MM.1S (cell line): ENCODE measurements around the gene POLR2E.

Source experiments
- EZH2 ChIP-seq: fragments of 300-600 bp; sonication (generic); optimal IDR thresholded peaks from 2 replicates; pipeline ENCODE3; 2017; ENCODE audit warnings: low read depth, mild to moderate bottlenecking, antibody characterized with exemption, low read length, mixed read lengths
- EZH2phosphoT487 ChIP-seq: fragments of 300-600 bp; sonication (generic); IDR thresholded peaks from 2 replicates; pipeline ENCODE4 v1.6.1; 2018; ENCODE audit warnings: antibody characterized with exemption, low read length
- TF ChIP-seq, protein P1 (sequence below): fragments of 300-600 bp; sonication (generic); IDR thresholded peaks from 2 replicates; pipeline ENCODE4 v1.5.1; 2016; ENCODE audit warnings: antibody characterized with exemption, low read length, mixed read lengths

DNA sequence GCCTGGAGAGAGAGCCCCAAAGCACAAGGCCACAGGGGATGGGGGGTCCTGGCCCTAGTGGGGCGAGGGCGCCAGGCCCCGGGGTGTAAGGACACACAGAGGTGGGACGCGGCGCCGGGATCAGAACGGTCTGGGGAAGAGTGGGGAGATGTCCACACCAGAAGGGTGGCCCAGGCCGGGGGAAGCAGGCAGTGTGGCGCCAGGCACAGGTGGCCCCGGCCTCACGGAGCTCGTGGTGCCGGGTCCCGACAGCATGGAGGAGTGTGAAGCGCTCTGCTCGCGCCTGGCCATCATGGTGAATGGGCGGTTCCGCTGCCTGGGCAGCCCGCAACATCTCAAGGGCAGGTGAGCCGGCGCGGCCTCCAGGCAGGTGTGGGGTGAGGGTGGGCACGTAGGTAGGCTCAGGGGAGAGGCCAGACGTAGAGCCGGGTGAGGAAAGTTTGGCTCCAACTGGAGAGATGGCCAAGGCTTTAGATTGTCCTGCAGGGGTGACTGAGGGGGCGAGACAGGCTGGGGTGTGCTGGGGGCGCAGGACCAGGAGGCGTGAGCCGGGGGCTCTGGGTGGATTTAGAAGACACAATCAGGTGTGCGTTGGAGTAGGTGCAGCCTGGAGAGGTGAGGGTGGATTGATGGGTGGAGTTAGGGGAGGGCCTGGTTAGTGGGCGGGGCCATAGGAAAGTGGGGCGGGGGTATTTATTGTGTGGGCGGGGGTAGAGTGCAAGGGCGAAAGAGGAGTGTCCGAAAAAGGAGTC lies 31.1 kb downstream of the POLR2E start:
- TF ChIP-seq EZH2 (no peak), EZH2phosphoT487 (no peak)
- TF ChIP-seq, protein P1, sequence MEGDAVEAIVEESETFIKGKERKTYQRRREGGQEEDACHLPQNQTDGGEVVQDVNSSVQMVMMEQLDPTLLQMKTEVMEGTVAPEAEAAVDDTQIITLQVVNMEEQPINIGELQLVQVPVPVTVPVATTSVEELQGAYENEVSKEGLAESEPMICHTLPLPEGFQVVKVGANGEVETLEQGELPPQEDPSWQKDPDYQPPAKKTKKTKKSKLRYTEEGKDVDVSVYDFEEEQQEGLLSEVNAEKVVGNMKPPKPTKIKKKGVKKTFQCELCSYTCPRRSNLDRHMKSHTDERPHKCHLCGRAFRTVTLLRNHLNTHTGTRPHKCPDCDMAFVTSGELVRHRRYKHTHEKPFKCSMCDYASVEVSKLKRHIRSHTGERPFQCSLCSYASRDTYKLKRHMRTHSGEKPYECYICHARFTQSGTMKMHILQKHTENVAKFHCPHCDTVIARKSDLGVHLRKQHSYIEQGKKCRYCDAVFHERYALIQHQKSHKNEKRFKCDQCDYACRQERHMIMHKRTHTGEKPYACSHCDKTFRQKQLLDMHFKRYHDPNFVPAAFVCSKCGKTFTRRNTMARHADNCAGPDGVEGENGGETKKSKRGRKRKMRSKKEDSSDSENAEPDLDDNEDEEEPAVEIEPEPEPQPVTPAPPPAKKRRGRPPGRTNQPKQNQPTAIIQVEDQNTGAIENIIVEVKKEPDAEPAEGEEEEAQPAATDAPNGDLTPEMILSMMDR = no peak
